ENCODE results near the gene FUNDC1. TPM values are rescaled to one million over a fixed set of nuclear protein-coding genes. Genes with fewer than 3 reads are reported as not detected.

FUNDC1 gene
- total RNA-seq, 1 experiment from 2014 or later, result 17.0 TPM

GRCh38 chrX:44572340-44572938 lies 29.8 kb upstream of the FUNDC1 start:
- Histone ChIP-seq H3K9me3 (ENCODE audit: control insufficient read depth in 1 of 2, insufficient read depth in 1 of 2, low read depth in 1 of 2, low read length in 2 of 2) (no peaks in the 10 kb centered on the region), H2AFZ (ENCODE audit: low read depth, low read length, poor library complexity, severe bottlenecking) (no peak overlapping the region), H3K27ac (ENCODE audit: low read depth, low read length) (no peak overlapping the region), H3K4me2 (ENCODE audit: low read length) (no peak overlapping the region), H3K9ac (ENCODE audit: low read length) (no peak overlapping the region), H3K36me3 (ENCODE audit: control insufficient read depth in 1 of 2, insufficient read depth in 2 of 2, low read length in 2 of 2) (no peaks in the 10 kb centered on the region), H3K27me3 (ENCODE audit: insufficient read depth, low read length) (no peaks in the 10 kb centered on the region), H3K4me3 (replicated peaks in 1 of 2; ENCODE audit: low read depth in 1 of 2, low read length in 2 of 2) (no peak overlapping the region), H3K79me2 (ENCODE audit: insufficient read depth, low read length) (no peaks in the 10 kb centered on the region), H3K4me1 (ENCODE audit: control insufficient read depth in 1 of 2, insufficient read depth in 2 of 2, low read length in 2 of 2) (peaks cover 0 to 8% of the 10 kb centered on the region in 2 experiments; a peak in 2 of 4 replicates), H3K9me2 (ENCODE audit: insufficient read depth) (no peaks in the 10 kb centered on the region), H4K20me1 (ENCODE audit: insufficient read depth) (no peaks in the 10 kb centered on the region)
- POLR2A ChIA-PET, result no interaction called here
- no TSS peak for BruUV-seq (replicated peaks)
- no peak for DNase-seq (ENCODE audit: low read depth, low spot score)
- CTCF ChIA-PET, result no interaction called here
- no peak for ATAC-seq
- intact Hi-C loops (cut with micrococcal nuclease), result no loop called here
- RAD21 ChIA-PET (ENCODE audit: low non-redundant PET in 1 of 2, low total read pairs in 2 of 2, uncharacterized antibody in 2 of 2, unreplicated experiment in 2 of 2), result no interaction called here
- TF ChIP-seq SIN3A (IDR thresholded peaks at IDR 0.05; ENCODE audit: low read depth), result no peak
- peak; percentile 55; the same call in 1 of the 2 replicates for TF ChIP-seq CBX3 (IDR thresholded peaks at IDR 0.05; ENCODE audit: low read depth)

- CTCF ChIA-PET, result no interaction called here
- Histone ChIP-seq H3K4me3 (replicated peaks in 1 of 2; ENCODE audit: low read depth in 1 of 2, low read length in 2 of 2) (no peak overlapping the region), H2AFZ (ENCODE audit: low read depth, low read length, poor library complexity, severe bottlenecking) (peak overlapping the region; percentile 54), H3K27ac (ENCODE audit: low read depth, low read length) (no peak overlapping the region), H3K79me2 (ENCODE audit: insufficient read depth, low read length) (no peaks in the 10 kb centered on the region), H3K4me1 (ENCODE audit: control insufficient read depth in 1 of 2, insufficient read depth in 2 of 2, low read length in 2 of 2) (peaks cover 0 to 8% of the 10 kb centered on the region in 2 experiments; a peak in 2 of 4 replicates), H4K20me1 (ENCODE audit: insufficient read depth) (no peaks in the 10 kb centered on the region), H3K9me3 (ENCODE audit: control insufficient read depth in 1 of 2, insufficient read depth in 1 of 2, low read depth in 1 of 2, low read length in 2 of 2) (no peaks in the 10 kb centered on the region), H3K36me3 (ENCODE audit: control insufficient read depth in 1 of 2, insufficient read depth in 2 of 2, low read length in 2 of 2) (no peaks in the 10 kb centered on the region), H3K4me2 (ENCODE audit: low read length) (no peak overlapping the region), H3K9ac (ENCODE audit: low read length) (no peak overlapping the region), H3K27me3 (ENCODE audit: insufficient read depth, low read length) (no peaks in the 10 kb centered on the region), H3K9me2 (ENCODE audit: insufficient read depth) (no peaks in the 10 kb centered on the region)
- DNase-seq (ENCODE audit: low read depth, low spot score) (no peak), ATAC-seq (no peak)
- intact Hi-C loops (cut with micrococcal nuclease), result no loop called here
- POLR2A ChIA-PET, result no interaction called here
- no peak for TF ChIP-seq POLR2AphosphoS5 (IDR thresholded peaks at IDR 0.05; ENCODE audit: low read depth, low read length)
- TF ChIP-seq JUND (IDR thresholded peaks at IDR 0.05), result no peak
- no peak for TF ChIP-seq CTCF (IDR thresholded peaks at IDR 0.05 in 2 of 3, conservative IDR thresholded peaks at IDR 0.05 in 1 of 3; ENCODE audit: borderline replicate concordance in 1 of 3, insufficient read depth in 1 of 3, low read depth in 2 of 3, low read length in 2 of 3)
- TF ChIP-seq EZH2phosphoT487 (IDR thresholded peaks at IDR 0.05; ENCODE audit: borderline replicate concordance), result no peak
- TF ChIP-seq ATF3 (IDR thresholded peaks at IDR 0.05), result no peak
- no peak for TF ChIP-seq TCF7L2 (IDR thresholded peaks at IDR 0.05; ENCODE audit: borderline replicate concordance, extremely low read depth, insufficient read depth, insufficient read length)
- no peak for TF ChIP-seq SIN3A (IDR thresholded peaks at IDR 0.05; ENCODE audit: low read depth)
- no peak for TF ChIP-seq CEBPB (IDR thresholded peaks at IDR 0.05; ENCODE audit: low read depth)
- TF ChIP-seq MAX (IDR thresholded peaks at IDR 0.05), result no peak
- no peak for TF ChIP-seq FOSL1 (IDR thresholded peaks at IDR 0.05; ENCODE audit: low read depth)
- BruUV-seq (replicated peaks), result no TSS peak
- RAD21 ChIA-PET (ENCODE audit: low non-redundant PET in 1 of 2, low total read pairs in 2 of 2, uncharacterized antibody in 2 of 2, unreplicated experiment in 2 of 2), result no interaction called here
These were observed 27.9 kb upstream of the FUNDC1 start for GRCh38 chrX:44570522-44570921.
